ENCODE data around the gene PACRG. TPM values are rescaled to one million over a fixed set of nuclear protein-coding genes. Genes with fewer than 3 reads are reported as not detected.
"Not testable (repeated sequence)": the region's sequence is repeated elsewhere in the genome, so short reads cannot be mapped to it uniquely, and the experiment has no call there.

Gene PACRG
- total RNA-seq, 2 experiments from 2014 or later, result 0.78 TPM; not detected in 1

DNA sequence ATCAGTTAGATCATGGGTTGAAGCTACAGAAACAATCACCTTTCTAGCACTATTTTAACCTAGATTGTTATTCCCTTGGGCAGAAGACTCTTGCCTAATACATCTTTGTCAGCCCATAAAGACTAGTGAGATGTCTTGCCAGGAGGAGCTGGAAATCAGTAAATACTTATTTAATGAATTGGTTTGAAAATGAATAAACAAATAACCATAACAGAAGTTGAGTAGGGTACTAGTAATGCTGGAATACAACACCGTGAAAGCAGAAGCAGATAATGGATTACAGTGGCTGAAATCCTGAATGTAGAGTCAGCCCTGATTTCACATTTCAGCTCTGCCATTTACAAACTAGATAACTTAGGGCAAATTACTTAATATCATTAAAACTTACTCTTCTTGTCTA is 236.1 kb downstream of the PACRG start:
- Mint-ChIP-seq H3K9me3 (ENCODE audit: insufficient read depth) (peaks cover 5% of the 10 kb centered on the region), H3K4me3 (no peak overlapping the region), H3K4me1 (ENCODE audit: low read depth) (no peaks in the 10 kb centered on the region), H3K27me3 (ENCODE audit: low read depth) (no peaks in the 10 kb centered on the region), H3K36me3 (ENCODE audit: low read depth) (no peaks in the 10 kb centered on the region), H3K27ac (no peak overlapping the region)
- ATAC-seq (no peak), DNase-seq (no peak)
- ChIA-PET CTCF (no interaction called here), POLR2A (no interaction called here)

DNA sequence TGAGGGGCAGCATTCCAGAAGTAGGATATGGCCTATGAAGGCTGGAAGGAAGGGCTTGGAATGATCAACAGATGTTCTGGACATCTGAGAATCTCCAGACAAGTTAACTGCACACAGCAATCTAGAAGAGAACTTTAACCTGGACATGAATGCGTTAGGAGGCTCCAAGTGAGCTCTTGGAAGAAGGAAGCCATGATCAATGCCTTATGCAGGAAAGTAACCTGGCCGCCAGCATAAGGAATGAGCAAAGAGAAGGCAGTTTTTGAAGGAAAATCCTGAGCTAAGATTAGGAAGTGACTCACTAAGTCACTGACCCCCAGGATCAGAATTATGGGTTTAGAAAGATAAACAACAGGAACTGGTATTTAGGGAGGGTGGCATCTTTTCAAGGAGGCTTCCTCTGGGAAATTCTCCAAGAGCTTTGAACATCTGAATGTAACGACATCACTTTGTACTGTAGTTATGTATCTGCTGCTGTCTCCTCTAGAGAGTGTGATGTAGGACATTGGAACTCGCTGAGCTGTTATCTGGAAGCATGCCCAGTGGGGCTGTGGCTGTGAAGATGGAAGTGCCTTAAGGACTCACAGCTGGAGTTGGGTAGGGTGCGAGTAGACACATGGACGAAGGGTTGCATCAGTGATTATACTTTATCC is 236.8 kb downstream of the PACRG start:
- POLR2A ChIA-PET, result no interaction called here
- DNase-seq (no peak), ATAC-seq (no peak)
- CTCF ChIA-PET, result no interaction called here
- Mint-ChIP-seq H3K4me3 (no peak overlapping the region), H3K27me3 (ENCODE audit: low read depth) (no peaks in the 10 kb centered on the region), H3K4me1 (ENCODE audit: low read depth) (no peaks in the 10 kb centered on the region), H3K27ac (no peak overlapping the region), H3K36me3 (ENCODE audit: low read depth) (no peaks in the 10 kb centered on the region), H3K9me3 (ENCODE audit: insufficient read depth) (peaks cover 12% of the 10 kb centered on the region)

DNA sequence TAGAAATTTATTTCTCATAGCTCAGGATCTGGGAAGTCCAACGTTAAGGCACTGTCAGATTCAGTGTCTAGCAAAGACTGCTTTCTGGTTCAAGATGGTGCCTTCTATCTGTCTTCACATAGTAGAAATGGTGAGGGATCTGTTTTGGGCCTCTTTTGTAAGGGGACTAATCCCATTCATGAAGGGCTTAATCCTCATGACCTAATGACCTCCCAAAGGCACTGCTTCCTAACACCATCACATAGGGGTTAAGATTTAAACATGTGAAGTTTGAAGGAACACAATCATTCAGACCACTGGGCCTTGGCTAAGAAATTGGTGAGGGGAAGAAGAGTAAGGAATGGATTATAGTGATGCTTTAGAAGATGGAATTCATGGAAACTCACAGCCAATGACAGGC is 237.6 kb downstream of the PACRG start:
- Mint-ChIP-seq H3K27ac (no peak overlapping the region), H3K36me3 (ENCODE audit: low read depth) (no peaks in the 10 kb centered on the region), H3K27me3 (ENCODE audit: low read depth) (no peaks in the 10 kb centered on the region), H3K9me3 (ENCODE audit: insufficient read depth) (peaks cover 15% of the 10 kb centered on the region), H3K4me1 (ENCODE audit: low read depth) (no peaks in the 10 kb centered on the region), H3K4me3 (no peak overlapping the region)
- ATAC-seq (no peak), DNase-seq (no peak)
- CTCF ChIA-PET, result no interaction called here
- POLR2A ChIA-PET, result no interaction called here

DNA sequence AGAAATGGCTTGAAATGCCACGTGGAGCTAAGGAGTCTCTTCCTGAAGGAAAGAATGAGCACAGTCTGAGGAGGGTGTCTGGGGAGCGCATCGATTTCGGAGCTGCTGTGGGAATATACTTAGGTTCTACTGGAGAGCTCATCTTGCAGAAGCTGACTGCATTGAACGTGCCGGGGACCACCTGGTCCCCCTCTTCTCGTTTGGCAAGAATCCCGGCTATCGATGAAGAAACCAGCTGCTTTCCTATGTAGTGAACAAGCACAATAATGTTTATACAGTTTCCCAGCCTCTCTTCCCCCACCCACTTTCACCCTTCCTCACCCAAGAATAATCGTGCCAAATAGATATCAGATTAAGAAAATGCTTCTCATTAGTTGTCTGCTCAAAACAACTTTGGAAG is 242.5 kb downstream of the PACRG start:
- H3K27ac Mint-ChIP-seq, result no peak overlapping the region
- peaks cover 29% of the 10 kb centered on the region for H3K9me3 Mint-ChIP-seq (ENCODE audit: insufficient read depth)
- no peaks in the 10 kb centered on the region for H3K4me1 Mint-ChIP-seq (ENCODE audit: low read depth)
- H3K4me3 Mint-ChIP-seq, result no peak overlapping the region
- H3K27me3 Mint-ChIP-seq (ENCODE audit: low read depth), result no peaks in the 10 kb centered on the region
- ChIA-PET POLR2A (no interaction called here), CTCF (no interaction called here)
- no peak for ATAC-seq
- no peak for DNase-seq
- no peaks in the 10 kb centered on the region for H3K36me3 Mint-ChIP-seq (ENCODE audit: low read depth)

DNA sequence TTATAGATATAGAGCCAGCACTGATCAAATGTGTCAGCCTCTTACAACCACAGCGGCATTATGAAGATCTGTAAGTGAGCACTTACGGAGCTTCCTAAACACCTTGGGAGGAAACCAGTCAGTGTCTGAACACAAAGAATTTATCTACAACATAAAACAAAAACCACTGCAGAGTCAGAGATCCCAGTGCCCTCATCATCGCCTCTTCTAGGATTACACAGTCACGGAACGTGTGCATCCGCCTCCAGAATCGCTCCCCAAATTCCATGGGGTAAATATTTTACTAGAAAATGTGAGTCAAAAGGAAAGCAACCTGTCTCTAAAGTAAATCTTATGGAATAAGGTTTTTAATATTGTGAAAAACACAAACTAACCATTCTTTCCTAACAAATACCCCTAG is 243.6 kb downstream of the PACRG start:
- no peak for ATAC-seq
- CTCF ChIA-PET, result no interaction called here
- no peak for DNase-seq
- H3K27ac Mint-ChIP-seq, result no peak overlapping the region
- no peaks in the 10 kb centered on the region for H3K27me3 Mint-ChIP-seq (ENCODE audit: low read depth)
- POLR2A ChIA-PET, result no interaction called here
- no peaks in the 10 kb centered on the region for H3K36me3 Mint-ChIP-seq (ENCODE audit: low read depth)
- no peak overlapping the region for H3K4me3 Mint-ChIP-seq
- H3K9me3 Mint-ChIP-seq (ENCODE audit: insufficient read depth), result peaks cover 29% of the 10 kb centered on the region
- no peaks in the 10 kb centered on the region for H3K4me1 Mint-ChIP-seq (ENCODE audit: low read depth)

DNA sequence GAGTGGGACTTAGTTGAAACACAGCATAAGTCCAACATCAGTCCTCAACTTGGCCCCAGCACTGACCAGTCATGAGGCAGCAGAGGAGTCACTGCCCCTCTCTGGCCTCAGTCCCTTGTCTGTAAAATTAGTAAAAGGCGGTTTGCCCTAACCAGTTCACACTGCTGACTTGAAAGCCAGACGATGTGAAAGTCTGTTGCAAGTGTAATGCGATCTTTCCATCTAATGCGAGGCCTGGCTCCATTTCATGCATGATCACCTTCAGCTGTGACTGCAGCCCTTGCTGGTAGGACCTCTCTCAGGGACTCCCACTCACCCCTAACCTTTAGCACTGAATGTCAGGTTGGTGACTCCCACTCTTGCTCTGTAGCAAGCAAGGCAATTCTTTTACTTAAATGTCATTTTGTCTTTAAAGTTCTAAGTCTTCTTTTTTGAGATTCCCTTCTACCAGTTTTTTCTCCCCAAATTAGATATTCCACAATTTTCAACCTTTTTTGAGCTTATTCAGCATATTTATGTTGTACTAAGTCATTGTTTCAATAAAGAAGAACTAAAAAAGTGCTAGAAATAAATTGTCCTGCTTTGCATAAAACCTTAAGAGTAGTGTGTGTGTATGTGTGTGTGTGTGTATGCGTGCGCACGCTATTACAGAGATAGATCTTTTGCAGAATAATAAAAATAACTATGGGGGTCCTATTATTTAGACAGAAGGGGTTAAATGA is 245.5 kb downstream of the PACRG start:
- POLR2A ChIA-PET, result no interaction called here
- H3K36me3 Mint-ChIP-seq (ENCODE audit: low read depth), result no peaks in the 10 kb centered on the region
- no peaks in the 10 kb centered on the region for H3K4me1 Mint-ChIP-seq (ENCODE audit: low read depth)
- peaks cover 26% of the 10 kb centered on the region for H3K9me3 Mint-ChIP-seq (ENCODE audit: insufficient read depth)
- DNase-seq, result no peak
- no peak overlapping the region for H3K27ac Mint-ChIP-seq
- no peak overlapping the region for H3K4me3 Mint-ChIP-seq
- ATAC-seq, result no peak
- H3K27me3 Mint-ChIP-seq (ENCODE audit: low read depth), result no peaks in the 10 kb centered on the region
- CTCF ChIA-PET, result no interaction called here

DNA sequence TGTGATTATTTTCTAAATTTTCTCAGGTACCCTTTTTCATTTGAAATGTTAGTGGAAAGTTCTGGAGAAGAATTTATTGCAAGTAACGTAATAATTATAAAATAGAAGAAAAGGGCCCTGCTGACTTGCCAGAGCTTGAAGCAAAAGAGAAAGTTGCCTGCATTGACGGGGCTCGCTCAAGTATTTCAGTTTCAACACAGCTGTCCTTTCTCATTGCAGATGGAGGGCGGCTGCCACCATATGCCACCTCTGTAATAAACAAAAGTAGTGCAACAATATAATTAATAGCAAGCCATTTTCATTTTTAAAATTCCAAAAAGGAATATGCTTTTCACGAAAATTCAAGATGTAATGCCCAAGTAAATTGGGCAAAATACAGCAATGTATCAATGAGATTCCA is 246.2 kb downstream of the PACRG start:
- Mint-ChIP-seq H3K4me1 (ENCODE audit: low read depth) (no peaks in the 10 kb centered on the region), H3K9me3 (ENCODE audit: insufficient read depth) (peaks cover 24% of the 10 kb centered on the region), H3K27ac (no peak overlapping the region), H3K27me3 (ENCODE audit: low read depth) (no peaks in the 10 kb centered on the region), H3K36me3 (ENCODE audit: low read depth) (no peaks in the 10 kb centered on the region), H3K4me3 (no peak overlapping the region)
- ATAC-seq (no peak), DNase-seq (no peak)
- ChIA-PET POLR2A (no interaction called here), CTCF (no interaction called here)

DNA sequence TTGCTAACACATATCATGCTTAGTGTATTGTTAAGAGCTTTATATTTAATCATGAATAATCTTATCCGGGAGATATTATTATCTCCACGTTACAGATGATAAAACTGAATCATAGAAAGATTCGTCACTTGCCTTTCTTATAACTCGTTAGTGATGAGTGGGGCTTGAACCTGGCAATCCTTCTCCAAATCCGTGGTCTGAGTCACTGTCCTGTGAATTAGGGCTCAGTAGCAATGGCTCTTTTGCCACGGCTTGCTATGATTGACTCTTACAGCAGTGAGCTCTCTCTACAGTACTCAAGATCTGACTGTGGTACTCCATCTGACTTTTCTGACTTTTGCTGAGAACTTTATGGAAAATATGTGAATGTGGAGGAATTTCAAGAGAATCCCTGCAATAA is 246.9 kb downstream of the PACRG start:
- Mint-ChIP-seq H3K4me1 (ENCODE audit: low read depth) (no peaks in the 10 kb centered on the region), H3K27ac (no peak overlapping the region), H3K4me3 (no peak overlapping the region), H3K36me3 (ENCODE audit: low read depth) (no peaks in the 10 kb centered on the region), H3K27me3 (ENCODE audit: low read depth) (no peaks in the 10 kb centered on the region), H3K9me3 (ENCODE audit: insufficient read depth) (peaks cover 17% of the 10 kb centered on the region)
- ChIA-PET POLR2A (no interaction called here), CTCF (no interaction called here)
- DNase-seq, result no peak
- no peak for ATAC-seq

DNA sequence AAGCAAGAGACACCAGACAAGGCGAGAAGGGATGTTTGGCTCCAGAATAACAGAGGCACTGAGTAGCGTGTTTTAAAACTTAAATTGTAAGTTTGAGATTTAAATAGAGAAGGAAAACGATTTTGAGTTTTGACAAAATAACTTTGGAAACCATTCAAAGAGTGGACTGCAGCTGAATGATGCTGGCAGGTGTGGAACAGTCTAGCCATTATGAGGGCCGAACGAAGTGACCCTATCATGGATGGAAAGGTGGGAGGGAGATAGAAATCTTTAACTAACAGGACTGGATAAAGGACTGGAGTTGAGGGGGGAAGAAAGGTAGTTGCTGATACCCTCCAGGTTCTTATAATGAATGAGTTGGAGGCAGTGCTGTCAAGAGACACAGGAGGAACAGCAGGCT is 248.4 kb downstream of the PACRG start:
- no peaks in the 10 kb centered on the region for H3K36me3 Mint-ChIP-seq (ENCODE audit: low read depth)
- no peaks in the 10 kb centered on the region for H3K4me1 Mint-ChIP-seq (ENCODE audit: low read depth)
- no peak overlapping the region for H3K4me3 Mint-ChIP-seq
- CTCF ChIA-PET, result no interaction called here
- DNase-seq (no peak), ATAC-seq (no peak)
- POLR2A ChIA-PET, result no interaction called here
- H3K9me3 Mint-ChIP-seq (ENCODE audit: insufficient read depth), result peaks cover 12% of the 10 kb centered on the region
- no peaks in the 10 kb centered on the region for H3K27me3 Mint-ChIP-seq (ENCODE audit: low read depth)
- H3K27ac Mint-ChIP-seq, result no peak overlapping the region

DNA sequence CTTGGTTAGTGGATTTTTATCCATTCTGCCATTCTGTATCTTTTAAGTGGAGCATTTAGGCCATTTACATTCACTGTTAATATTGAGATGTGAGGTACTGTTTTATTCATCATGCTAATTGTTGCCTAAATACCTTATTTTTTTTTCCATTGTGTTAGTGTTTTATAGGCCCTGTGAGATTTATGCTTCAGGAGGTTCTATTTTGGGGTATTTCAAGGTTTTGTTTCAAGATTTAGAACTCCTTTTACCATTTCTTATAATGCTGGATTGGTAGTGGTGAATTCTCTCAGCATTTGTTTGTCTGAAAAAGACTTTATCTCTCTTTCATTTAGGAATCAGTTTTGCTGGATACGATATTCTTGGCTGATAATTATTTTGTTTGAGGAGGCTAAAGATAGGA is 255.5 kb downstream of the PACRG start:
- POLR2A ChIA-PET; H3K4me1 Mint-ChIP-seq (ENCODE audit: low read depth); H3K27me3 Mint-ChIP-seq (ENCODE audit: low read depth); H3K27ac Mint-ChIP-seq; CTCF ChIA-PET; H3K36me3 Mint-ChIP-seq (ENCODE audit: low read depth); DNase-seq; H3K4me3 Mint-ChIP-seq; ATAC-seq: not testable (repeated sequence)
- peaks cover 15% of the 10 kb centered on the region for H3K9me3 Mint-ChIP-seq (ENCODE audit: insufficient read depth)

DNA sequence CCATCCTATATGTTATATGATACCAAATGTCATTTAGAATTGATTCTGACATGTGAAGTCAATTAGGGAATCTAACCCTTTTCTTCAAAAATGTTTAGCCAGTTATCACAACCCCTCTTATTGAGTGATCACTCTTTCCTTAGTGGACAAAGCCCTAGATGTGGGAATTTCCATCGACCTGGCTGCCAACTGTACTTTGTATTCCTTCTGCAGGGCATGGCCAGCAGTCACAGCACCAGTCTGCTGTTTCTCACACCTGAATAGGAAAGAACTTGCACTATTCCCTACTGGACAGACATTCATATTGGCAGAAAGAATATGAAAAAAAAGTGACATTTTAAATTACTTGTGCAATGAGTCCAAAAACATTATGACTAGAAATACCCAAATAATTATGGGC is 271.0 kb downstream of the PACRG start:
- CTCF ChIA-PET, result no interaction called here
- peaks cover 8% of the 10 kb centered on the region for H3K9me3 Mint-ChIP-seq (ENCODE audit: insufficient read depth)
- H3K27ac Mint-ChIP-seq, result no peak overlapping the region
- ATAC-seq, result no peak
- no peaks in the 10 kb centered on the region for H3K36me3 Mint-ChIP-seq (ENCODE audit: low read depth)
- POLR2A ChIA-PET, result no interaction called here
- peaks cover 14% of the 10 kb centered on the region for H3K4me1 Mint-ChIP-seq (ENCODE audit: low read depth)
- no peak for DNase-seq
- H3K4me3 Mint-ChIP-seq, result no peak overlapping the region
- no peaks in the 10 kb centered on the region for H3K27me3 Mint-ChIP-seq (ENCODE audit: low read depth)

DNA sequence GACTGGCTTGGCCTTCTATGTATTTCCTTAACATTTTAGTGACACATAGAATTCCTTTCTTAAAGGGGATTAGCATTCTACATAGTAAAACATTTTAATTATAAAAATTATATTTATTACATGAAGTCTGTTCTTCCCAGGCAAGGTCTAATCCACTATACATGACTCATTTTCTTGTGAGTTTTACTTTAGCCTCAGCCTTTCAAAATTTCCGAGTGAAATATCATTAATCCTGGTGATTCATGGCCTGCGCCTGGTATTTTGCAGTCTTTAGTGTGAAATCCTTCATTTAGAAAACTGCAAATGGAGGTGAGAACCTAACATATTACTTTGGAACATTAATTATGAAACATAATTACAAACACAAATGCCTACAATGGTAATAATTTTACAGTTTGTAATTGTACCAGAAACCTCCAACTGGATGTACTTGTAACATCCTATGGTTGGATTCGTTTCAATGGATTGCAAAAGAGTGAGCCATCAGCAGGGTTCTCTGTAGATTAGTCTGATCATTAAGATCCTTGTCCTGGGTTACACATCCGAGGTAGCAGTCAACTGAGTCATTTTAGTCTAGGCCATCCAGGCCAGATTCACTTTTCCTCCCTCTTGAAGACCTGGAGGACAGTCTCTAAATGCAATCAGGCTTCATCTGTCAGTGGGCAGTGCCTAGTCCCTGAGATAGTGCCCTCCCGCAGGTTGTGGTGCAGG is 272.0 kb downstream of the PACRG start:
- no peak overlapping the region for H3K27ac Mint-ChIP-seq
- peaks cover 14% of the 10 kb centered on the region for H3K4me1 Mint-ChIP-seq (ENCODE audit: low read depth)
- ChIA-PET POLR2A (no interaction called here), CTCF (no interaction called here)
- DNase-seq (no peak), ATAC-seq (no peak)
- H3K27me3 Mint-ChIP-seq (ENCODE audit: low read depth), result peaks cover 3% of the 10 kb centered on the region
- peaks cover 8% of the 10 kb centered on the region for H3K9me3 Mint-ChIP-seq (ENCODE audit: insufficient read depth)
- H3K36me3 Mint-ChIP-seq (ENCODE audit: low read depth), result no peaks in the 10 kb centered on the region
- no peak overlapping the region for H3K4me3 Mint-ChIP-seq

All from activated CD8-positive, alpha-beta T cell treated with anti-CD3 and anti-CD28 coated beads, Interleukin-2, amount 10 ng/mL, durations not matched to agents 7 days and 5 days (primary cell).